Measurements from ENCODE around the gene WDR82.

WDR82 gene

DNA sequence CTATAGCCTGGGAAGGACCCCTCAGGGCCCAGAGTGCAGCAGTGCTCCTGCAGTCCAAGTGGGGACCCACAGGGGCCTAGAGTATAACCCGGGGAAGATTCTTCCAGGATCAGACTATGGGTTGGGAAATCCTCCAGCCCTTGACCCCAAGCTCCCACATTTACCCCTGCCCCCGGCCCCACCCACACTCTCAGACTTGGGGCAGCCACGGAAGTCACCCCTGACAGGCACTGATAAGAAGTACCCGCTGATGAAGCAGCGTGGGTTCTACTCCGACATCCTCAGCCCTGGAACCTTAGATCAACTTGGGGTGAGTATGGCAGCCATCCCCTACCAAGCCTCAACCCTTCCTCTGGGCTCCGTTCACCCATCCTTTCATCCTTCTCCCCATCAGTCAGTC, 44.0 kb upstream of the WDR82 start:
- no peaks in the 10 kb centered on the region for H3F3A ChIP-seq (ENCODE audit: low read depth)
- no peaks in the 10 kb centered on the region for H3K79me2 ChIP-seq (ENCODE audit: insufficient read depth, low read length)
- H3K9me3 ChIP-seq (ENCODE audit: insufficient read depth, low read depth, low read length) = no peaks in the 10 kb centered on the region
- H3K27me3 ChIP-seq (ENCODE audit: insufficient read depth, low read length, poor library complexity, severe bottlenecking) = no peaks in the 10 kb centered on the region
- H3K4me3 ChIP-seq (ENCODE audit: low read length, poor library complexity, severe bottlenecking) = no peak overlapping the region
- H3K4me2 ChIP-seq (ENCODE audit: low read depth, low read length, poor library complexity, severe bottlenecking) = no peak overlapping the region
- H3K9me2 ChIP-seq (replicated peaks; ENCODE audit: low read depth, low read length) = no peaks in the 10 kb centered on the region
- no peak overlapping the region for H3K9ac ChIP-seq (ENCODE audit: low read depth, low read length, poor library complexity, severe bottlenecking)
- no peaks in the 10 kb centered on the region for H3K4me1 ChIP-seq (ENCODE audit: insufficient read depth, low read length, poor library complexity, severe bottlenecking)
- H4K20me1 ChIP-seq (ENCODE audit: insufficient read depth, low read length, poor library complexity, severe bottlenecking) = no peaks in the 10 kb centered on the region
- no peaks in the 10 kb centered on the region for H3K36me3 ChIP-seq (ENCODE audit: insufficient read depth, low read length)
- no peak for TF ChIP-seq CTCF (conservative IDR thresholded peaks at IDR 0.05; ENCODE audit: low read length)
- TF ChIP-seq EZH2phosphoT487 (IDR thresholded peaks at IDR 0.05; ENCODE audit: borderline replicate concordance) = no peak
- no peak overlapping the region for H2AFZ ChIP-seq (ENCODE audit: low read length)

DNA sequence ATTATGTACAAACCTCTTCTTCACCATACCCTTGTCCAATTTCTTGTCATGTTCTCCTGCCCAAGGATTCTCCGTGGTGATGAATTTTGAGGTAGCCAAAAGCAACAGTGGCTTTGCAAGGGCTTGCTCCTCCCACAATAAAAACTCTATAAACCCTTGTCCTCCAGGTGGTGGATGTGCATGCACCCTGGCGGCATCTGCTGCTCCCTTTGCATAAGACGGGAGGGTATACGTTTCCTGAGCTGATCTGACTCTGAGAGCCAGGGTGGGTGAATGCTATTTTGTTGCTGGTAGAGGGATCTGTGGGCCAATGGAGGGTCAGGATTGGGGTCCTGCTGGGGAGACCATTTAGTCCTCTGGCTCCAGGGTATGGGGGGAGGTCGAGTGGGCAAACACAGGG, 43.0 kb upstream of the WDR82 start:
- Histone ChIP-seq H3K9me3 (ENCODE audit: insufficient read depth, low read depth, low read length) (no peaks in the 10 kb centered on the region), H3K9ac (ENCODE audit: low read depth, low read length, poor library complexity, severe bottlenecking) (no peak overlapping the region), H3K36me3 (ENCODE audit: insufficient read depth, low read length) (no peaks in the 10 kb centered on the region), H3K4me2 (ENCODE audit: low read depth, low read length, poor library complexity, severe bottlenecking) (no peak overlapping the region), H3K4me3 (ENCODE audit: low read length, poor library complexity, severe bottlenecking) (no peak overlapping the region), H3F3A (ENCODE audit: low read depth) (no peaks in the 10 kb centered on the region), H3K27me3 (ENCODE audit: insufficient read depth, low read length, poor library complexity, severe bottlenecking) (no peaks in the 10 kb centered on the region), H4K20me1 (ENCODE audit: insufficient read depth, low read length, poor library complexity, severe bottlenecking) (no peaks in the 10 kb centered on the region), H3K4me1 (ENCODE audit: insufficient read depth, low read length, poor library complexity, severe bottlenecking) (no peaks in the 10 kb centered on the region), H3K9me2 (replicated peaks; ENCODE audit: low read depth, low read length) (no peaks in the 10 kb centered on the region), H3K79me2 (ENCODE audit: insufficient read depth, low read length) (no peaks in the 10 kb centered on the region), H2AFZ (ENCODE audit: low read length) (no peak overlapping the region)
- TF ChIP-seq CTCF (conservative IDR thresholded peaks at IDR 0.05; ENCODE audit: low read length) (no peak), EZH2phosphoT487 (IDR thresholded peaks at IDR 0.05; ENCODE audit: borderline replicate concordance) (no peak)

- TF ChIP-seq EZH2phosphoT487 (IDR thresholded peaks at IDR 0.05; ENCODE audit: borderline replicate concordance) (no peak), CTCF (conservative IDR thresholded peaks at IDR 0.05; ENCODE audit: low read length) (no peak)
- no peak overlapping the region for H3K4me3 ChIP-seq (ENCODE audit: low read length, poor library complexity, severe bottlenecking)
- no peak overlapping the region for H3K9ac ChIP-seq (ENCODE audit: low read depth, low read length, poor library complexity, severe bottlenecking)
- H3K9me3 ChIP-seq (ENCODE audit: insufficient read depth, low read depth, low read length) = no peaks in the 10 kb centered on the region
- H4K20me1 ChIP-seq (ENCODE audit: insufficient read depth, low read length, poor library complexity, severe bottlenecking) = no peaks in the 10 kb centered on the region
- no peaks in the 10 kb centered on the region for H3K27me3 ChIP-seq (ENCODE audit: insufficient read depth, low read length, poor library complexity, severe bottlenecking)
- H3K9me2 ChIP-seq (replicated peaks; ENCODE audit: low read depth, low read length) = no peaks in the 10 kb centered on the region
- H3K4me2 ChIP-seq (ENCODE audit: low read depth, low read length, poor library complexity, severe bottlenecking) = no peak overlapping the region
- no peaks in the 10 kb centered on the region for H3K4me1 ChIP-seq (ENCODE audit: insufficient read depth, low read length, poor library complexity, severe bottlenecking)
- no peaks in the 10 kb centered on the region for H3K36me3 ChIP-seq (ENCODE audit: insufficient read depth, low read length)
- H3F3A ChIP-seq (ENCODE audit: low read depth) = no peaks in the 10 kb centered on the region
- no peaks in the 10 kb centered on the region for H3K79me2 ChIP-seq (ENCODE audit: insufficient read depth, low read length)
- H2AFZ ChIP-seq (ENCODE audit: low read length) = no peak overlapping the region
Observed at GRCh38 chr3:52319921-52320595, 41.6 kb upstream of the WDR82 start.
